Peyer's patch (tissue), 4 donors: ENCODE data around the gene CCK.

ENCODE experiments used
- POLR2A ChIP-seq, 2 donors: fragments of 450-650 bp; IDR thresholded peaks; one replicate each; pipeline ENCODE4 v1.5.1; 2017; ENCODE audit warnings: antibody characterized with exemption in 2 of 2, mild to moderate bottlenecking in 2 of 2, moderate library complexity in 2 of 2
- TF ChIP-seq, protein P1 (sequence below), 6 experiments: fragments of 450-650 bp in 4 of 6; fragments of 200-600 bp in 2 of 6; sonication (generic) in 1 of 6; IDR thresholded peaks; one replicate each; pipeline ENCODE4 v1.5.1; 2017 to 2019; ENCODE audit warnings: antibody characterized with exemption in 6 of 6, mild to moderate bottlenecking in 3 of 6, moderate library complexity in 1 of 6

DNA sequence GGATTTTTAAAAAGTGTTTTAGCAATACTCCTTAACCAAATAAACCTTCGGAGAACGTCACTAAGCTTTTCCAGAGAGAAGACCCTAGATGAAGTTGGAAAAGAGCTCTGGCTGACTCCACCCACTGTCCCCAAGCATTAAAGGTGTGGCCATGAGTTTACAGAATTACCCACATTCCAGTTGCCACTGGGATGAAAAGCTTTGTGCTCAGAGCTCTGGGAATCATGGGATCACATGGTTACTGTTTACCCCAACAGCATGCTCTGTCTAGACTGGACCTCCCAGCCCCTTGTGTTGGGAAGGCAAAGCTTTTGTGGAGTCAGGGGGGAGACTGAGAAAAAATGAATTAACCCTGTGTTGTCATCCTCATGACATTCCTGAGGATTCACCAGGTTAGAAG lies 55.3 kb downstream of the CCK start:
- TF ChIP-seq, protein P1, sequence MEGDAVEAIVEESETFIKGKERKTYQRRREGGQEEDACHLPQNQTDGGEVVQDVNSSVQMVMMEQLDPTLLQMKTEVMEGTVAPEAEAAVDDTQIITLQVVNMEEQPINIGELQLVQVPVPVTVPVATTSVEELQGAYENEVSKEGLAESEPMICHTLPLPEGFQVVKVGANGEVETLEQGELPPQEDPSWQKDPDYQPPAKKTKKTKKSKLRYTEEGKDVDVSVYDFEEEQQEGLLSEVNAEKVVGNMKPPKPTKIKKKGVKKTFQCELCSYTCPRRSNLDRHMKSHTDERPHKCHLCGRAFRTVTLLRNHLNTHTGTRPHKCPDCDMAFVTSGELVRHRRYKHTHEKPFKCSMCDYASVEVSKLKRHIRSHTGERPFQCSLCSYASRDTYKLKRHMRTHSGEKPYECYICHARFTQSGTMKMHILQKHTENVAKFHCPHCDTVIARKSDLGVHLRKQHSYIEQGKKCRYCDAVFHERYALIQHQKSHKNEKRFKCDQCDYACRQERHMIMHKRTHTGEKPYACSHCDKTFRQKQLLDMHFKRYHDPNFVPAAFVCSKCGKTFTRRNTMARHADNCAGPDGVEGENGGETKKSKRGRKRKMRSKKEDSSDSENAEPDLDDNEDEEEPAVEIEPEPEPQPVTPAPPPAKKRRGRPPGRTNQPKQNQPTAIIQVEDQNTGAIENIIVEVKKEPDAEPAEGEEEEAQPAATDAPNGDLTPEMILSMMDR (IDR thresholded peaks at IDR 0.05), result no peak
- TF ChIP-seq POLR2A (IDR thresholded peaks at IDR 0.05), result no peak
